ENCODE results near the gene ECE1.
"Not testable (repeated sequence)": the region's sequence is repeated elsewhere in the genome, so short reads cannot be mapped to it uniquely, and the experiment has no call there.

Gene ECE1

GRCh38 chr1:21284206-21285054, 5.8 kb downstream of the ECE1 start:
- TF ChIP-seq CTCF (IDR thresholded peaks at IDR 0.05; ENCODE audit: low read depth, low read length), result no peak
- no peak for DNase-seq (ENCODE audit: low read depth in 2 of 2)

GRCh38 chr1:21283524-21283923, 6.7 kb downstream of the ECE1 start:
- TF ChIP-seq CTCF (IDR thresholded peaks at IDR 0.05; ENCODE audit: low read depth, low read length), result no peak
- no peak overlapping the region for H3K4me3 ChIP-seq (replicated peaks in 1 of 2; ENCODE audit: low read depth in 2 of 2, low read length in 2 of 2)
- DNase-seq (ENCODE audit: low read depth in 2 of 2), result no peak

More at GRCh38 chr1:21284206-21285054, 5.8 kb downstream of the ECE1 start:
- H3K4me3 ChIP-seq (replicated peaks in 1 of 2; ENCODE audit: low read depth in 2 of 2, low read length in 2 of 2), result no peak overlapping the region

GRCh38 chr1:21282020-21282419, 8.2 kb downstream of the ECE1 start:
- H3K4me3 ChIP-seq (replicated peaks in 1 of 2; ENCODE audit: low read depth in 2 of 2, low read length in 2 of 2); DNase-seq (ENCODE audit: low read depth in 2 of 2): not testable (repeated sequence)

- H3K4me3 ChIP-seq (replicated peaks in 1 of 2; ENCODE audit: low read depth in 2 of 2, low read length in 2 of 2), result no peak overlapping the region
These were observed 9.8 kb downstream of the ECE1 start for GRCh38 chr1:21280482-21280881.

GRCh38 chr1:21280011-21280471, 10.2 kb downstream of the ECE1 start:
- H3K4me3 ChIP-seq (replicated peaks in 1 of 2; ENCODE audit: low read depth in 2 of 2, low read length in 2 of 2), result no peak overlapping the region
- peak; percentile 72 to 76 for DNase-seq (ENCODE audit: low read depth in 2 of 2)
- no peak for TF ChIP-seq CTCF (IDR thresholded peaks at IDR 0.05; ENCODE audit: low read depth, low read length)

More at GRCh38 chr1:21280482-21280881, 9.8 kb downstream of the ECE1 start:
- DNase-seq (ENCODE audit: low read depth in 2 of 2), result no peak
- no peak for TF ChIP-seq CTCF (IDR thresholded peaks at IDR 0.05; ENCODE audit: low read depth, low read length)

GRCh38 chr1:21278860-21279845, 11.1 kb downstream of the ECE1 start:
- TF ChIP-seq CTCF (IDR thresholded peaks at IDR 0.05; ENCODE audit: low read depth, low read length), result no peak
- no peak overlapping the region for H3K4me3 ChIP-seq (replicated peaks in 1 of 2; ENCODE audit: low read depth in 2 of 2, low read length in 2 of 2)
- peak in 1 of 2 donors; percentile 53 for DNase-seq (ENCODE audit: low read depth in 2 of 2)
